NCI-H446 treated with DMSO at 0.1 percent for 48 hours (cell line): Measurements from ENCODE around the gene AGPAT1.
"Not testable (repeated sequence)": the region's sequence is repeated elsewhere in the genome, so short reads cannot be mapped to it uniquely, and the experiment has no call there.

ENCODE experiments used
- DNase-seq: peaks from one replicate; lab custom pipeline; 2025; lab: John Stamatoyannopoulos, UW

Gene AGPAT1

DNA sequence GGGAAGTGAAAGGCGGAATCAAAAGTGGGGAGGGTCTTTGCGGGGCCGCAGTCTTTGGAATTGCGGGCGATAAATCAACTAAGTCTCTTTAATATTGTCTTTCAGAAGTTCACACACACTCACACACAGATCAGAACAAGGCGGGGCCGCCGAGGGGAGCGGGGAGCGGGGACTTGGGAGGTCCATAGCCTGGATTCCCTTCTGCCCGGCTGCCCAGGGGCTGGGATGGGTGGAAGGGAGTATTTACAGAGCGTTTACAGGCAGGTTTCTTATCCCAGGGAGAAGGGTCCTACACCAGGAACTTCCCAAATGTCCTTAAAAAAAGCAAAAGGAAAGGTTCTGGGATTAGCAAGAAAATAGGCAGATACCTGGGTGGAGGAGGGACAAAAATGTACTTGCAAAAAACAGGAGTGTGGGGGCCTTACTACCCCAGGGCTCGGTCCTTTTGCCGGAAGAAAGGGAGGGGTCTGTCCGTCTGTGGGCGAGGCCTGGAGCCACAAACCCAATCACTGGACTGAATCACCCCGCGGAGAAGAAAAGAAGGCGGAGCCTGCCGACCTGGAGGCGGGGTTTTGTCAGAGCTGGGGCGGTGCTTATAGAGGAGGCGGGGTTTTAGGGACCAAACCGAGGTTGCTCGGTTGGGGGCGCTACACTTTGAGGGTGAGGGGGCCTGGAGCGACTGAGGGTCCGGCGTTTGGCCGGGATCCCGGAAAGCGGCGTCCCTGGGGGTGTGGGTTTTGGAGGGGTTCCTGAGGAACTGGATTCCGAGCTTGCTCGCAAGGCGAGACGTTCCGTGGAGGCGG, 27.4 kb downstream of the AGPAT1 start:
- no peak for DNase-seq

DNA sequence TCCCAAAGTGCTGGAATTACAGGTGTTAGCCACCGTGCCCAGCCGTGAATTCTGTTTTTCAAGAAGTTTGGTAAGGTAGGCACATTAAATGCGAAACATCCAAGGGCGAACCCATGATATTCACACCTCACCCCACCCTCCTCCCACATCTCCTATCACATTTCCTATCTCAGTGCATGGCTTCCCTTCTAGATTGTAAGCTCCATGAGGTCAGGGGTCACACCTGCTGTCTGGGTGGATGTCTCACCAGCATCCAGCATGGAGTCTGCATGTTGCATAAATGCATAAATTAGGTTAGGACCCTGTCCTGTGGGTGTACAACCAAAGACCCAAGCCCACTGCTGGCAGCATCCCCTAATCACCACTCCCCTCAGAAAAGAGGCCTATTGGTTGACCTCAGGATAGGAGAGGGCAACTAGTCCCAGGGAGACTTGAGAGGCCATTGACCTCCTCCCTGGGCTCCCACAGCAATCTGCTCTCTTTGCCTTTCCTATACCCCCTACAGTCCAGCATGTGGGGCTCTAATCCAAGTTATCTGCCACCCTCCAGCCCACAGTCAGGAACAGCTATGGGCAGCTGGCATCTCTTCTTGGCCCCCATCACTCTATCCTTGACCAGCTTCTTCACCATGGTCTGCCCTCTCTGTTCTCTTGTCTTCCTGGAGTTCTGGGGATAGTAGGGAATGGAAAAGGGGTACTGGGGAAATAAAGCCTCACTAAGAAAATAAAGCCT, 28.3 kb downstream of the AGPAT1 start:
- no peak for DNase-seq

DNA sequence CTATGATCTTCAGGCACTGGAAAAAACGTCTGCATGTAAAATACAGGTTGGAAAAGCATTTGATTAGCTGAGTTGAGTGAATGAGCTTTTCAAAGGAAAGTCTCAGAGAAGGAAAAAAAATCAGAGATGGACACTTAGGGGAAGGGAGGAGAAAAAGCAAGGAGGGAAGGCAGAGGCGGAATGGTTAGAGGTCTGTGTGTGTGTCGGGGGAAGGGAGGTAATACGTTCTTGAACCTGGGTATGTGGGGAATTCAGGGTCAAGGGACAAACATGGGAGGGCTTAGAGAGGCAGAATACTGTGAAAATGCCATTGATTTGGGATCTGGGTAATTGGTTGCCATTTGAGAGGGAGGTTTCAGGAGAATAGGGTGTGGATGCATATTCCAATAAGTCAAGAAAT, 29.2 kb downstream of the AGPAT1 start:
- DNase-seq: no peak

DNA sequence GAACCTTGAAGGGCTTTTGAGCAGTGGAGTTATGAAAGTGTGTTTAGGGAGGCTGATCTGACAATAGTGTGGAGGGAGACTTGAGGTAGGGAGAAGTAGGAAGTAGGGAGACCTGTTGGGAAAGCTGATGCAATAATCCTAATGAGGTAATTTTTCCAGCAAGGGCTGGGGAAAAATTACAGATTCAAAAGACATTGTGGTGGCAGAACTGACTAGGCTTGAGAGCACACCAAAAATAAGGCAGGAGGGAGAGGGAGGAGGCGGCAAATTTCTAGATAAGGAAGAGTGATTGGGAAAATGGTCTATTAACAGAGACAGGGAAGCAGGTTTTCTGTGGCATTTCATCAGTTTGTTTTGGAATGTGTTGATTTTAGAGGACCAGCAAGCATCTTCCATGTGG, 29.6 kb downstream of the AGPAT1 start:
- DNase-seq: no peak

DNA sequence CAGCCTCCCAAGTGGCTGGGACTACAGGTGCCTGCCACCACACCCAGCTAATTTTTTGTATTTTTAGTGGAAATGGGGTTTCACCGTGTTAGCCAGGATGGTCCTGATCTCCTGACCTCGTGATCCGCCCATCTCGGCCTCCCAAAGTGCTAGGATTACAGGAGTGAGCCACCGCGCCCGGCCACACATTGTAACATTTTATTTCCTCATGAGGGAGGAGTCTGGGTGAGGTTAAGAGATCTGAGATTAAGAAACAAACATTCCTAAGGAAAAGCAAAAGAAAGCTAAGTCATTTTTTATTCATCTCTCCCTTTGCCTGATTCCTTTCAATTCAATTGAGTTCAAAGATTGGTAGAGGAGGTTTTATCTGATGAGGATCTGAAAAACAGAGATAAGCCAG, 31.6 kb downstream of the AGPAT1 start:
- not testable (repeated sequence) for DNase-seq

DNA sequence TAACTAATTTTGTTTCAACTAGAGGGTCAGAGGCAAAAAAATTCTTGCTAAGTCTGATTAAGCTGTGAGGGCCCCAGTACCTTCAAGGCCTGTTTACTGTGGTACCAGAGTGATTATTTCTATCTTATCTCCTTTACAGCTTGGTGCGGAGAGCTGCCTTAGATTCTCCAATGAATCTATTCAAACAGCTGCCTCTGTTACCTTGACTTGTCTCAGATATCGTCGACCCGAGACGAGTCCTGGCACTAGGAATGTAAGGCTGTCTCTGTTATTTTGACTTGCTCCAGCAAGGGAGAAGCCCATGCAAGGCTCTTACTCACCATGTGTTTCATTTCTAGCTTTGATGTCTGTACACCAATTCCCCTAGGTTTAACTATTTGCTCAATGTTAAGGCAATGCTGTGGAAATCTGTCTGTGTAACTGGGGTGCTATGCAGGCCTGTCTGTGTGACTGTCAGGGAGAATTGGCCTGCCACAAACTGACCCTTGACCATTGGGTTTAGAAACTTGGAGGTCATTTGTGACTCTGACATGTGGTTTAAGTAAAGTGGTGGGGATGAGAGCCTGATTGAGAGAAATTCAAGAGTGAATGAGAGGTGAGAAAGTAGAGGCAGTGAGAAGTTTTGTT, 35.4 kb downstream of the AGPAT1 start:
- no peak for DNase-seq

DNA sequence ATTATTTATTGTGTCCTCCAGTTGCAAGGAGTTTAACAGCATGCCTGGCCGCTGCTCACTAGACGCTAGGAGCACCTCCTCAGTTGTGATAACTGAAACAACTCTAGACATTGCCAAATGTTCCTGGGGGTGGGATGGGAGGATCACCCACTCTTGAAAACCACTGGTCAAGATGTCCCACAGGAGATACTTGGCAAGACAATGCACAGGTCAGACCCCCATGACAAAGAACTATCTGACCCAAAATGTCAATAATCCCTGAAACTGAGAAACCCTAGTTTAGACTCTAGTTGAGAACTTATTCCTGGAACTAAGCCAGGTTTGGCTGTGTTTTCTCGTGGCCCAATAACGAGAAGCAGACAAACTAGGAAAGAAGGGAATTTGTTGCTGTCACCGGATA, 36.3 kb downstream of the AGPAT1 start:
- DNase-seq: no peak

DNA sequence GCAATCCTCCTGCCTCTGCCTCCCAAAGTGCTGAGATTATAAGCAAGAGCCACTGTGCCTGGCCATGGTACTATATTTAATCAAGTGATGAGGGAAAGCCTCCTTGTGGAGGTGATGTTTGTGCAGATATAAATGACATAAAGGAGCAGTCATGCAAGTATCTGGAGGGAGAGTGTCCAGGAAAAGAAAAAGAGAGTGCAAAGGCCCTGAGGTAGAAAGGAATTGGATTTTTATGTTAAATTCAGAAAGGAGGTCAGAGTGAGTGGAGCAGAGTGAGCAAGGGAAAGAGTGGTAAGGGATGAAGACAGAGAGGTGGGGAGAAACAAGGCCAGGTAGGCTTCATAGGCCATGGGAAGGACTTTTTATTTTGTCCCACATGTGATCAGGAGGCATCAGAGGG, 38.4 kb downstream of the AGPAT1 start:
- DNase-seq: no peak

DNA sequence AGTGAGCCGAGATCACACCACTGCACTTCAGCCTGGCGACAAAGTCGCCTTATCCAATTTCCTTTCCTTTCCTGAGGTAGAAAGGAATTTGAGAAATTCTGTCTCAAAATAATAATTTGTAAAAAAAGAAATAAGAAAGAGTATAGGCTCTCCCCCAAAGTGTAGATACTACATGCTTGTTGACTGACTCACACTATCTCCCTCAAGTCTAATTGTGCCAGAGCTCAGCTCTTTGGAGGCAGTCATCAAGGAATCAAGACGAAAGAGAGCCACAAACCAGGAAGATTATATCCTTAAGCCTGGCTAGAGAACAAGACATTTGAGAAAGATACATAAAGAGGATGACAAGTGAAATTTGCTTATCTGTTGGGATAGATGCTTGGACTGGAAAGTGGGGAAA, 42.1 kb downstream of the AGPAT1 start:
- DNase-seq: no peak

DNA sequence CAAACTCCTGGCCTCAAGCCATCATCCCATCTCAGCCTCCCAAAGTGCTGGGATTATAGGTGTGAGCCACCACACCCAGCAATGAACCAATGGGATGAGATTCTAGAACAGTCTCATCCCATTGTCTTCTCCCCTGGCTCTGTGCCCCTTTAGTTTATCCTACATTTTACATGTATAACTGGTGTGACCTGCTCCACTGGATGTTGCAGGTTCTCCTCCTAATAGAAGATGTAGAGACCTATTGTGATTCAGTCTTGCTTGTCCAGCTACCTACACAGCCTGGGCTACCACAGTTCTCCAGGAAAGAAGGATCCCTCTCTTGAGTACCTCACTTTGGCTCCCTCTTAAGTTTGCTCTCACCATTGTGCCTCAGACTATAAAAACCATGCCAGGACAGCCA, 43.8 kb downstream of the AGPAT1 start:
- no peak for DNase-seq

DNA sequence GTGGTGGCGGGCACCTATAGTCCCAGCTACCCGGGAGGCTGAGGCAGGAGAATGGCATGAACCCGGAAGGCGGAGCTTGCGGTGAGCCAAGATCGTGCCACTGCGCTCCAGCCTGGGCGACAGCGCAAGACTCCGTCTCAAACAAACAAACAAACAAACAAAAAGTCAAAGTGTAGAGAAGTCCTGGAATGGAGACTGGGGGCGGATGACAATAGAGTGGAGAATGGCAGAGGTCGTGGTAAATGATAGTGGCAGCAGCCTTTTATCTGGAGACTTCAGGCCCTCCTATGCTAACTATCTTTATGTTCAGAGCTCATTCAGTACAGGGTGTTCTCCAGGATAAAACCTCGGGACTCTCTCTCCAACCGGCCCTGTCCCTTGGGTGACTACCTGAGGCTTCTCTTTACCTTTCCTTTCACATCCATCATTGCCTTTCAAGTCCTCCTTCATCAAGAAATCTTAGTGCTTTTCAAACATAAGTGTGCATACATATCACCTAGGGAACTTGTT, 44.4 kb downstream of the AGPAT1 start:
- no peak for DNase-seq

DNA sequence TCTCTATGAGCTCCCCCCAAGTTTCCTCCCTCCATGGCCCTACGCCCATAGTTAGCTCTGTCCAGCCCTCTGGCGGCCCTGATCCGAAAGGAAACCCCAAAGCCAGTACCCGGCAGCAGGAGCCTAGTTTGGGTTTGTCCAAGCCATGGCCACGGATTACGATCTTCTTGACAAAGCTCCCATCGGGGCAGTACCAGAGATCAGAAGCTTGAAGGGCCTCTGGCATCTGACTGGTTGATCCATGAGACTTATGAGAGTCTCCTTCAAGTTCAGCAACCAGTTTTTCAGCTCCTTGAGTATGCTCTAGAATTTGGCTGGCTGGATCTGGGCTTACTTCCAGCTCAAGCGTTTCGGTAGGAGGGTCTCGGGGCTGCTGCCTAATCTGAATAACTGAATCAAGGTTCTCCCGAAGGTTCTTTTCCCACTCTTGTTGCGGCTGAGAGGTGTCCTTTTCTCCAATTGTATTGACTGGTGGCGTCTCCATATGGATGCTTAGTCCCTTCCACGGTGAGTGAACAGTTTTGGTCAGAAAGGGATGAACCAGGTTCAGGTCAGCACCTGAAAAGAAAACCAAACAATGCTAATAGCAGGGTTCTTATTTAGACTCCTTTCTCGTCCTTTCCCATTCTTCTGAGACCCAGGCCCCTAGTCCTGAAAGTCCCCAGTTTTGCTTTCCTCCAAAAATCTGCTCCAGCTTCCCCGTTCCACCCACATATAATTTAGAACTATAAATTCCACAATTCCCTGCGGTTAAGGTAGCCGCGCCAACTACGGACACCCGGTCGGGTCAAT, 46.4 kb downstream of the AGPAT1 start:
- DNase-seq: no peak

DNA sequence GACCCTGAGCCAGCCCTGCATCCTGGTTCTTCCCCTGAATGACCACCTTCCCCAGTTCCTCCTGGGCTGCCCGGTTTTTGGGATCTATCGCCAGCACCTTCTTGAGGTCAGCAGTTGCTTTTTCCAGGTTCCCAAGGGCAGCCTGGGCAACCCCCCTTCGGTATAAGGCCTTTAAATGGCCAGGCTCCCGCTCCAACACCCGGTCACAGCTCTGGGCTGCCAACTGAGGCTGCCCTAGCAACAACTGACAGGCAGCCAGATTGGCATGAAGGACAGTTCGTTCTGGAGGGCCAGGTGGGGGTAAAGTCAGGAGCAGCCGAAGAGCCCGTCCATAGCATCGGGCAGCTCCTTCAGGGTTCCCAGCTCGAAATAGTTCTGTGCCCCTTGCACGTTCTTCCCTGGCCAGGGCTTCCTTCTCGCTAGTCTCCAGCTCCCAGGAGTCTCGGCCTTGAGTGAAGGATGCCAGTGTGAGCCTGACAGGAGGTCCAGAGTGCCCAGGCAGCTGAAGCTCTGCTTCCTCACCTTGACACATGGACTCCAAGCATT, 47.1 kb downstream of the AGPAT1 start:
- DNase-seq: no peak

DNA sequence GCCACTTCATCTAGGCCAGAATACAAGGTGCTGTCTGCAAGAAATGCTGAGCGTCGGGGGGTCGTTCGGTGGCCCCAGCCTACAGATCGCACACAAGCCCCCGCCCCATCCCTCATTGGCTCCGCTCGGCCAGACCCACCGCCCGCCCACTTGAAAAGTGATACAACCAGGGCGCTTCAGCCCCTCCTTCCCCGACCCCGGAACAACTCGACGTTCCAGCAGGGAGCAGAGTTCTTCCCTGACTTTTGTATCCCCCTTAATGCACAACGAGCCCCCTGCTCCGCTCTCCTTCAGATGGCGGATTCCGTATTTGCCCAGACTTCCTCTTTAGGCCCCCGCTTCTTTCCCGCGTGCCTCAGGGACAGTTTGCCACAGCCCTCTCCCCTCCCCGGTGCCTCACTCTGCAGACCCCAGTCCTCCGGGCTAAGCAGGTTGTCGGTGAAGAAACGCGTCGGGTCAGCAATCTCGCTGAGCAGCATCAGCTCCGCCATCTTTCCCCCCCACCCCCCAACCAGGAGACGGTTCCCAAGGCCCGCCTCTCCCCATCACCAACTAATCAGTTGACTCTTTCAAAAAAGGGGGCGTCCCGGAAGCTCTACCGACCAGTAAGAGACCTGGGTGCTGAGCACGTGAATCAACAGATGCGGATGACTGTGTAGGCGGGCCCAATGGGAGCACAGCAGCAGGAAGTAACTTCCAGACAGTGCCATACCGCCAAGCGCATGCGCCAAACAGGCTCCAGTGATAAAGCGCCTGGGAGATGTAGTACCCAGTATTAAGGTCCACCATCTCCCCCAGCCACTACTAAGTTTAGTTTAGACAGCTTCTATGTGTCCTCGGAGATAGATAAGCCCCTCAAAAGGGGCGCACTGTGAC, 47.9 kb downstream of the AGPAT1 start, which contains the start of gene ATF6B:
TSS of gene ATF6B (minus strand) at position 530 of the 876 bp plus-strand sequence. CDS start at position 491, 39 bp downstream.
- DNase-seq: peak; percentile 99

DNA sequence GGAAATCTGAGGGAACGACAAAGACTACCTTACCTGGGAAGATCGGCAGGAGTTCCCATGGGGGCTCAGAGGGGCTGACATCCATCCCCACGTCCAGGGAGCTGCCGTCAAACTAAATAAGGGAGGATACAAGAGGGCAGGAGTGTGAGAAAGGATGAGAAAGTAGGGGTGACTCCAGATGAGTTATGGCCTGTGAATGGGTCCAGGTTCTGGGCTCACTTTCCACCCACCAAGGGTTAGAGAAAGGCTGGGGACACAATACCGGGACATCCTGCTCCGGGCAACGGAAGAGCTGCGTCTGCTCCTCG, 48.5 kb downstream of the AGPAT1 start:
- DNase-seq: no peak

DNA sequence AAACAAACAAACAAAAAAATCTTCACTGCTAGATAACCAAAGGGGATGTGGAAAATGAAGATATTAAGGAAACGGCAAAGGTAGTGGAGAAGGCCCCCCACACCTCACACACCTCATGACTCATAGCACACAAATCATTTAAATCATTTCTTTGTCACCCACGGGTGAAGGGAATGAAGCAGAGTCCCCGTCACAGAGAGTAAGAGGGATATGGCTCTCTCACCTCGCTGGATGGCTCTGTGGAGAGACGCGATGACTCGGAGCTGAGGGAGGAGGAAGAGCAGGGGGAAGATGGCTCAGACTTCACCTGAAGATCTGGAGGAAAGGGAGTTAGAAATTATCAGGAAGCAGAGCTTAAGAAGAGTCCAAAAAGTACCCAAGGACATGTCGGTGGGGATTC, 49.0 kb downstream of the AGPAT1 start:
- no peak for DNase-seq

DNA sequence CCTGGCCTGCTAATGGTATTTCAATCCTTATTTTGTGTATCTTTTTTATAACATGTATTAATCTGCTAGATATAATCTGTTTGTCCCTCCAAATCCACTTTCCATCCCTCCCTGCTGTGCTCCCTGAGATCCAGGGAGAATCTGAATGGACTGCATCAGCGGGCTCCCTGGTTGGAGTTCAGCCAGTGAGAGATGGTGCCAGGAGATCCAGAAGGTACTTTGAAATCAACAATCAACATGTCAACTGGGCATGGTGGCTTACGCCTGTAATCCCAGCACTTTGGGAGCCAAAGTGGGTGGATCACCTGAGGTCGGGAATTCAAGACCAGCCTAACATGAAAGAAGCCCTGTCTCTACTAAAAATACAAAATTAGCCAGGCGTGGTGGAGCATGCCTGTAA, 52.2 kb downstream of the AGPAT1 start:
- no peak for DNase-seq

DNA sequence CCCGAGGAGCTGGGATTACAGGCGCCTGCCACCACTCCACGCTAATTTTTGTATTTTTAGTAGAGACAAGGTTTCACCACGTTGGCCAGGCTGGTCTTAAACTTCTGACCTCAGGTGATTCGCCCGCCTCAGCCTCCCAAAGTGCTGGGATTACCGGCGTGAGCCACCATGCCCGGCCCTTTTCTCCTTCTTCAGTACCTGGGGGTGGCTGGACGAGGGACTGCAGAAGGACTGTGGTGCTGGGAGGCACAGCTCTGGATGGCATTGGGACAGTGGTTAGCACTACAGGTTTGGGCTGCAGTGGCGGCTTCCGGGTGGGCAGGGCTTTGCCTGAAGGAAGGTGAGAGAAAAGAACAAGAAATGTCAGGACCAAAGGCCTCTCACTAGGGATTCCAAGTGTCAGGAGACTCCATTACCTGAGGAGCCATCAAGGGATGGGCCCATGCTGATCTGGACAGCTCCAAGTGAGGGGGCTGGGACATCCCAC, 55.3 kb downstream of the AGPAT1 start:
- no peak for DNase-seq

DNA sequence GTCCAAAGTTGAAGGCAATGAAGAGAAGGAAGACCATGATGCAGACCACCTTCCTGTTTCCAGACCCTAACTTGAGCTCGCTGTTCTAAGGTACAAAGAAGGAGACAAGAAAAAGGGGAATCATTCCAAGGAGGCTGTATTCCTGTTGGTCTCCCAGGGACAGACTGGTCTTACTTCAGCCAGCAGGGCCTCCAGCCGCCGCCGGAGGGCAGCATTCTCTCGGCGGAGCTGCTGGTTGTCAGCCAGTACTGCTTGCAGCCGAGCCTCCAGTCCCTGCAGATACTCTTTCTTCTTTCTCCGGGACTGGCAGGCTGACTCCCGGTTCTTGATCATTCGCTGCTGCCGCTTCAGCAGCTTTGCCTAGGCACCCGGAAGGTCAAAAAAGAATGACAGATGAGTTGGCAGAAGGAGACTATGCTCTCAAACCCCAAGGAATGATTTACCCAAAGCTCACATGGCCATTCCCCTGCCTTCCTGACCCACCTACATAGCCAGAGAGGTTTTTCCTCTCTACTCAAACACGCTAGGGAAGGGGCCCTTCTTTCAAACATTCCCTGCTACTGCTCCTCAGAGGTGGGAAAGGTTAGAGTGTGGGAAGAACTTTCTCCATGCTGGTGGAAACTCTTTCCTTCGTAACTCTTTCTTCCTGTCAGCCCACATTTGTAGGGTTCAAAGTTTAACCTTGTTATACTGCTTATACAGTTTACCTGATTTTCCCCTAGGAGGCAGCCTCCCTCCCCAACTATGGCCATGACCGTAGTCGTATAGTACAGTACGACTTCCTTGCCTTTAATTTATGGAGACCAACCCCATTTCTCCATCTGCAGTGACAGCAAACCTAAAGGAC, 56.9 kb downstream of the AGPAT1 start:
- DNase-seq: peak; percentile 49
